ENCODE data around the gene RBM20. TPM values are rescaled to one million over a fixed set of nuclear protein-coding genes. Genes with fewer than 3 reads are reported as not detected.
"Not testable (repeated sequence)": the region's sequence is repeated elsewhere in the genome, so short reads cannot be mapped to it uniquely, and the experiment has no call there.

RBM20 gene
- total RNA-seq, result under 0.01 TPM

GRCh38 chr10:110643653-110644597, at the start of gene RBM20:
Gene RBM20, plus strand, starts transcription at chr10:110644336. Its CDS starts 119 bp downstream, at chr10:110644455.
- peak in 1 of 3 donors; percentile 19 for DNase-seq (ENCODE audit: low read depth in 2 of 3, low spot score in 2 of 3)

- no peak for DNase-seq (ENCODE audit: low read depth in 2 of 3, low spot score in 2 of 3)
These were observed 46.7 kb upstream of the RBM20 start for GRCh38 chr10:110597476-110597875.

GRCh38 chr10:110600487-110601101, 43.5 kb upstream of the RBM20 start:
- peak in 2 of 3 donors; percentile 62 to 75 for DNase-seq (ENCODE audit: low read depth in 2 of 3, low spot score in 2 of 3)

GRCh38 chr10:110601581-110601980, 42.6 kb upstream of the RBM20 start:
- DNase-seq (ENCODE audit: low read depth in 2 of 3, low spot score in 2 of 3), result no peak

GRCh38 chr10:110608087-110608486, 36.0 kb upstream of the RBM20 start:
- no peak for DNase-seq (ENCODE audit: low read depth in 2 of 3, low spot score in 2 of 3)

GRCh38 chr10:110609605-110610004, 34.5 kb upstream of the RBM20 start:
- DNase-seq (ENCODE audit: low read depth in 2 of 3, low spot score in 2 of 3), result no peak

GRCh38 chr10:110610308-110610774, 33.8 kb upstream of the RBM20 start:
- peak; percentile 29 to 77 (median 64) for DNase-seq (ENCODE audit: low read depth in 2 of 3, low spot score in 2 of 3)

- not testable (repeated sequence) for DNase-seq (ENCODE audit: low read depth in 2 of 3, low spot score in 2 of 3)
These were observed 33.4 kb upstream of the RBM20 start for GRCh38 chr10:110610781-110611180.

- DNase-seq (ENCODE audit: low read depth in 2 of 3, low spot score in 2 of 3), result peak in 1 of 3 donors; percentile 46
These were observed 32.0 kb upstream of the RBM20 start for GRCh38 chr10:110612087-110612486.

GRCh38 chr10:110612629-110613028, 31.5 kb upstream of the RBM20 start:
- DNase-seq (ENCODE audit: low read depth in 2 of 3, low spot score in 2 of 3), result no peak

- DNase-seq (ENCODE audit: low read depth in 2 of 3, low spot score in 2 of 3), result peak in 1 of 3 donors; percentile 33
These were observed 30.7 kb upstream of the RBM20 start for GRCh38 chr10:110613341-110613995.

GRCh38 chr10:110613996-110614495, 30.1 kb upstream of the RBM20 start:
- DNase-seq (ENCODE audit: low read depth in 2 of 3, low spot score in 2 of 3), result no peak

- no peak for DNase-seq (ENCODE audit: low read depth in 2 of 3, low spot score in 2 of 3)
These were observed 28.9 kb upstream of the RBM20 start for GRCh38 chr10:110615057-110615747.

GRCh38 chr10:110616493-110617033, 27.6 kb upstream of the RBM20 start:
- no peak for DNase-seq (ENCODE audit: low read depth in 2 of 3, low spot score in 2 of 3)

- DNase-seq (ENCODE audit: low read depth in 2 of 3, low spot score in 2 of 3), result no peak
These were observed 26.5 kb upstream of the RBM20 start for GRCh38 chr10:110617425-110618229.

- DNase-seq (ENCODE audit: low read depth in 2 of 3, low spot score in 2 of 3), result no peak
These were observed 25.9 kb upstream of the RBM20 start for GRCh38 chr10:110618230-110618610.

GRCh38 chr10:110619514-110620397, 24.4 kb upstream of the RBM20 start:
- no peak for DNase-seq (ENCODE audit: low read depth in 2 of 3, low spot score in 2 of 3)

GRCh38 chr10:110620398-110620719, 23.8 kb upstream of the RBM20 start:
- no peak for DNase-seq (ENCODE audit: low read depth in 2 of 3, low spot score in 2 of 3)

Data from hematopoietic multipotent progenitor cell (in vitro differentiated cells).